Parathyroid adenoma (tissue), 2 donors: ENCODE results near the gene CERK.

Experiments
- H2AFZ ChIP-seq: fragments of 300-600 bp; sonication (generic); one replicate; pipeline ENCODE4 v1.7.0; 2017; ENCODE audit warnings: antibody characterized with exemption, mild to moderate bottlenecking
- H3K27ac ChIP-seq: fragments of 300-600 bp; sonication (generic); one replicate; pipeline ENCODE4 v1.7.0; 2017
- H3K27me3 ChIP-seq: fragments of 300-600 bp; sonication (generic); one replicate; pipeline ENCODE4 v1.7.0; 2017; ENCODE audit warnings: low read length; ENCODE audit not compliant: control insufficient read depth, insufficient read depth
- H3K36me3 ChIP-seq: fragments of 300-600 bp; sonication (generic); one replicate; pipeline ENCODE4 v1.7.0; 2017; ENCODE audit warnings: low read length; ENCODE audit not compliant: control insufficient read depth, insufficient read depth
- H3K4me1 ChIP-seq: fragments of 300-600 bp; sonication (generic); one replicate; pipeline ENCODE4 v1.7.0; 2017; ENCODE audit warnings: control low read depth
- H3K4me2 ChIP-seq: fragments of 300-600 bp; sonication (generic); one replicate; pipeline ENCODE4 v1.7.0; 2017; ENCODE audit warnings: low read length
- H3K4me3 ChIP-seq: fragments of 300-600 bp; sonication (generic); one replicate; pipeline ENCODE4 v1.7.0; 2017; ENCODE audit warnings: low read depth, low read length
- H3K79me2 ChIP-seq: fragments of 300-600 bp; sonication (generic); one replicate; pipeline ENCODE4 v1.7.0; 2017; ENCODE audit warnings: control low read depth
- H3K9ac ChIP-seq: fragments of 300-600 bp; sonication (generic); one replicate; pipeline ENCODE4 v1.7.0; 2017; ENCODE audit warnings: mild to moderate bottlenecking
- H3K9me3 ChIP-seq: fragments of 300-600 bp; sonication (generic); one replicate; pipeline ENCODE4 v1.7.0; 2017; ENCODE audit warnings: low read length; ENCODE audit not compliant: control insufficient read depth
- TF ChIP-seq, protein P1 (sequence below): fragments of 300-600 bp; sonication (generic); IDR thresholded peaks from one replicate; pipeline ENCODE4 v1.7.0; 2017; ENCODE audit warnings: antibody characterized with exemption, mild to moderate bottlenecking
- donor health status: primary hyperparathyroidism.

The CERK gene

DNA sequence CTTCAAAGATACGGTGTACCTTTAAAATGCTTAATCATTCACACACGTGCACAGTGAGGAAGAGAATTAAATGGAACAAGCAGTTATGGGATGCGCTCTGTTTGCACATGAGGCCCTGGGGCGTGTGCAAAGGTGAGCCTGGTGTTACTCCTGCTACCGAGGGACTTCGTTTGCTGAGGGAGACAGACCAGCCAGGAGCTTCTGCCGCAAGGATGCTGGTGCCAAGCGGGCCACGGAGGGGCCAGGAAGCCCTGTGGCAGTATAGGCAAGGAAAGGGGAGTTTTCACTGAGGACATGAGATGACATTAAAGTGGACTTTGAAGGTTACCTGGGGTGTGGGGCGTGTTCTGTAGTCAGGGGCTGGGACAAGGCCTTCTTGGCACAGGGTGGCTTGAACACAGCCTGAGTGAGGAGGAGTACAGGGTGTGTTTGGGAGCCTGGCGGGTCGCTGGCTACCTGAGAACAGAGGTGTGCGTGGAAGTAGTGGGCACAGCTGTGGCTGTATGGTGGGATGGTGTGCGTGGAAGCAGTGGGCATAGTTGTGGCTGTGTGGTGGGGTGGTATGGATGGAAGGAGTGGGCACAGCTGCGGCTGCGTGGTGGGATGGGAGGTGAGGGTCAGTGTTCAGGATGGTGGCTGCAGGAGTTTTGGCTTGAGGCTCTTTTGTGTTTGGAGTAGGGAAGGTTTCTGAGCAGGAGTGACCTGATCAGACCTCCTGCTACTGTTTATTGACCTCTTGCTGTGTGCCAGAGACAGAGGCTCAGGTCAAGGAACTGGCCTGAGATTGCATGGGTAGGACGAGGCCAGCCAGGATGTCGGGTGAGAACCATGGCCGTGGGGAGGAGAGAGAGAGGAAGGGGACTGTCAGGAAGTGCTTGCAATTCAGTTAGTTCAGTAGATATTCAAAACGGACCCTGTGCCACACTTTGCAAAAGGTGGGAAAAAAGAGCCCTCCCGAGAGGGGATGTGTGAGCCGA, 38.1 kb upstream of the CERK start:
- Histone ChIP-seq H3K9me3 (no peaks in the 10 kb centered on the region), H3K27me3 (no peaks in the 10 kb centered on the region), H3K4me3 (no peak overlapping the region), H3K79me2 (peaks cover 20% of the 10 kb centered on the region), H3K27ac (no peak overlapping the region), H3K4me2 (no peak overlapping the region), H2AFZ (no peak overlapping the region), H3K9ac (no peak overlapping the region), H3K36me3 (no peaks in the 10 kb centered on the region), H3K4me1 (no peaks in the 10 kb centered on the region)
- TF ChIP-seq, protein P1, sequence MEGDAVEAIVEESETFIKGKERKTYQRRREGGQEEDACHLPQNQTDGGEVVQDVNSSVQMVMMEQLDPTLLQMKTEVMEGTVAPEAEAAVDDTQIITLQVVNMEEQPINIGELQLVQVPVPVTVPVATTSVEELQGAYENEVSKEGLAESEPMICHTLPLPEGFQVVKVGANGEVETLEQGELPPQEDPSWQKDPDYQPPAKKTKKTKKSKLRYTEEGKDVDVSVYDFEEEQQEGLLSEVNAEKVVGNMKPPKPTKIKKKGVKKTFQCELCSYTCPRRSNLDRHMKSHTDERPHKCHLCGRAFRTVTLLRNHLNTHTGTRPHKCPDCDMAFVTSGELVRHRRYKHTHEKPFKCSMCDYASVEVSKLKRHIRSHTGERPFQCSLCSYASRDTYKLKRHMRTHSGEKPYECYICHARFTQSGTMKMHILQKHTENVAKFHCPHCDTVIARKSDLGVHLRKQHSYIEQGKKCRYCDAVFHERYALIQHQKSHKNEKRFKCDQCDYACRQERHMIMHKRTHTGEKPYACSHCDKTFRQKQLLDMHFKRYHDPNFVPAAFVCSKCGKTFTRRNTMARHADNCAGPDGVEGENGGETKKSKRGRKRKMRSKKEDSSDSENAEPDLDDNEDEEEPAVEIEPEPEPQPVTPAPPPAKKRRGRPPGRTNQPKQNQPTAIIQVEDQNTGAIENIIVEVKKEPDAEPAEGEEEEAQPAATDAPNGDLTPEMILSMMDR, result no peak

DNA sequence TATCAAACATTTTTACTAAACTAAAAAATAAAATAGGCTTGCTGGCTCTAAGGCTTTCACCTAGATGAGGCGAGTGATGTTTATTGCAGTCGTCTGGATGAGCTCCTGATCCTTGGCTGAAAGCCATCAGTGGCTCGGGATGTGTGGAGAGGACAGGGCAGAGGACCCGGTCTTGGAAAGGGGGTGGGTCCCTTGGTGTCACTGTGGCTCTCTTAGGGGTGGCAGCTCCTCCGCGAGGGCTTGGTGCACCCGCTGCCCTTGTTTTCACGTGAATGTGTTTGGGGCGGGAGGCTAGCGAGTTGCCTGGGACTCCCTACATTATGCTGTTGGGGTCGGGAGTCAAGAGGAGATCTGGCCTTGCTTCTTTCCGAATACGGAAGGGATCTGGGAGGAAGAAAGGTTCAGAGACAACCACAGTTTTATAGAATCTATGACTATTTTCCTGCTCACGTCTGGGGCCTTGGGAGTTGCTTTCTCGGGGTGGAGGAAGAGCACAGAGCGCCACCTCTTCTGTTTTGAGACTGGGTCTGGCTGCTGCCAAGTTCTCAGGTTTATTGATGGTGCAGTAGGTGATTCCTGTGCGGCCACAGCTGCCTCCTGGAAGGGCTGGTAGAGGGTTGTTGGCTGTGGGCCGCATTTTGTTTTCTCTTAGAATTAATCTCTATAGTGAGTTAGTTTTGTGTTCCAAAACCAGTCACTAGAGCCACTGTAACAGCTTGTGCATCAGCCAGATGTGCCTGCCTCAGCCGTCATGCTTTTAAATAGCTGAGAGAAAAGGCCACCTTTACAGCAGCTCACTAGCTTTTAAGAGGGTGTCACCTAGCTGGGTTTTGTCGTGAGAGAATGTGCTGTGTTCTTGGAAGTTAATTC, 37.2 kb upstream of the CERK start:
- H3K4me1 ChIP-seq, result no peaks in the 10 kb centered on the region

DNA sequence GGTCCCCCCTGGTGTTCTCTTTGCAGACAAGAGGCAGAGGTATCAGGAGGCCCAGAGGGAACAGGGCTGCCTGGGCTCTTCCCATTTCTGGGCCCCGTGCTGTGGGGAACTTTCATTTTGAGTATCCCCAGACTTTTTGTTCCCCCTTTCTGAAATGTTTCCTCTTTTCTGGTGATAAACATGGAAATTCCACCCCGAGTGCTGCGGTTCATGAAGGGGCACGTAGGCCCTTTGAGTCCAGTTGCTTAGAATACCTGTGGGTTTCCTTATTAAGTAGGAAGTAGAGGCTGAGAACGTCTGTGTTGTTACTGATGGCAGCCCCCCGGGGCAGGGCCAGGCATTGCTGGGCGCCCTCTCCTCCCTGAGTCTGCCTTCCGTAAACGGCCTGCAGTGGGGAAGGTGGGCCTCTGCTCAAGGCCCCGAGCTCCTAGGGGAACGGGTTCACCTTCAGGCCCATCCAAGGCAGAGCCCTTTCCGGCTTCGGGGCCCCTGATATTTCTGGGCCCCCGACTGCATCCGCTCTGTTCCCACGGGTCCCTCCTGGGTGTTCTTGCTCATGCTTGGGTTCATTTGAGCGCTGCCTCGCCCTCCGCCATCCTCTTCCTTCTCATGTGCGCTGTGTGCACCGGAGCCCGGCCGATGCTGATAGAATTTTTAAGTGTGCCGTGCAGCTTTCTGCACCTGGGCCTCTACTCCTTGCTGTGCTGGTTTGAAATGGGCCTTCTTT, 36.4 kb upstream of the CERK start:
- peaks cover under 1% of the 10 kb centered on the region for H3K4me1 ChIP-seq
- H3K9ac ChIP-seq, result no peak overlapping the region
- H3K4me2 ChIP-seq, result no peak overlapping the region
- no peaks in the 10 kb centered on the region for H3K9me3 ChIP-seq
- H3K27ac ChIP-seq, result no peak overlapping the region
- TF ChIP-seq, protein P1, result no peak
- no peaks in the 10 kb centered on the region for H3K36me3 ChIP-seq
- no peak overlapping the region for H2AFZ ChIP-seq
- H3K79me2 ChIP-seq, result peaks cover 20% of the 10 kb centered on the region
- H3K4me3 ChIP-seq, result no peak overlapping the region
- no peaks in the 10 kb centered on the region for H3K27me3 ChIP-seq

More for the DNA sequence above, 37.2 kb upstream of the CERK start:
- Histone ChIP-seq H3K27ac (no peak overlapping the region), H3K4me3 (no peak overlapping the region), H3K9ac (no peak overlapping the region), H3K9me3 (no peaks in the 10 kb centered on the region), H3K27me3 (no peaks in the 10 kb centered on the region), H3K79me2 (peaks cover 20% of the 10 kb centered on the region), H2AFZ (no peak overlapping the region), H3K4me2 (no peak overlapping the region), H3K36me3 (no peaks in the 10 kb centered on the region)
- TF ChIP-seq, protein P1, result no peak

DNA sequence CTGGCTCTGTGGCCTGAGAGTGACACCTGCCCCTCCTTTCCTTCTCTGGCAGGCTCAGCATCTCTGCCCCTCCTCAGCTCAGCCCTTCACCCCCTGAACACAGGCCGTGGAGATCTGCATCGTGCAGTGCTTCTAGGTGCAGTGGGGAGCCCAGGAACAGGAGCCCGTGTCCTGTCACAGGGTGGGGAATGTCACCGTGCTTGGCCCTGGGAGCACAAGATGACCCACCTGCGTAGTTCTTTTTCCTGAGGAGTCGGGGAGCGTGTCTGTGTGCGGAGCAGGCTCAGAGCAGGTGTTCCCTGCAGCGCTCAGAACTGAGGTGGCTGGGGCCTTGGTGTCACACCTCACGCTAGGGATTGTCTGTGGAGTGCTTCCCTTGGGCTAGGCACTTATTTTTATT, 35.0 kb upstream of the CERK start:
- peaks cover 4% of the 10 kb centered on the region for H3K4me1 ChIP-seq
- H3K4me3 ChIP-seq, result no peak overlapping the region
- no peak overlapping the region for H3K27ac ChIP-seq
- no peak overlapping the region for H3K9ac ChIP-seq
- TF ChIP-seq, protein P1, result no peak
- no peaks in the 10 kb centered on the region for H3K27me3 ChIP-seq
- H3K9me3 ChIP-seq, result no peaks in the 10 kb centered on the region
- H3K4me2 ChIP-seq, result no peak overlapping the region
- H2AFZ ChIP-seq, result no peak overlapping the region
- no peaks in the 10 kb centered on the region for H3K36me3 ChIP-seq
- H3K79me2 ChIP-seq, result peaks cover 20% of the 10 kb centered on the region
